Fibroblast of skin of right biceps (primary cell): ENCODE results near the gene GPR153.

ENCODE experiments used
- DNase-seq: peaks from one replicate; pipeline ENCODE4 v3.0.0-alpha.2; 2013

The GPR153 gene

GRCh38 chr1:6198646-6199297 is 62.1 kb downstream of the GPR153 start:
- no peak for DNase-seq

GRCh38 chr1:6197746-6198427 is 63.0 kb downstream of the GPR153 start:
- DNase-seq, result no peak
